T-helper 1 cell treated with Interleukin-12 subunit alpha and Interleukin-12 subunit beta and Interleukin-4 antibody, amounts not matched to agents 30 μg/mL and 1 μg/mL, for 36 hours (primary cell): ENCODE measurements around the gene TMEM232.

Source experiments
- H3K27ac Mint-ChIP-seq: one replicate; pipeline ENCODE4 v1.8.0; 2021; ENCODE audit warnings: mild to moderate bottlenecking, mixed read lengths
- H3K27me3 Mint-ChIP-seq: one replicate; pipeline ENCODE4 v1.8.0; 2021; ENCODE audit warnings: low read depth, mixed read lengths
- H3K36me3 Mint-ChIP-seq: one replicate; pipeline ENCODE4 v1.8.0; 2021; ENCODE audit warnings: low read depth, mixed read lengths
- H3K4me1 Mint-ChIP-seq: one replicate; pipeline ENCODE4 v1.8.0; 2021; ENCODE audit warnings: low read depth, mixed read lengths
- H3K4me3 Mint-ChIP-seq: one replicate; pipeline ENCODE4 v1.8.0; 2021; ENCODE audit warnings: mild to moderate bottlenecking, moderate library complexity, mixed read lengths
- H3K9me3 Mint-ChIP-seq: one replicate; pipeline ENCODE4 v1.8.0; 2021; ENCODE audit warnings: mixed read lengths

The TMEM232 gene

GRCh38 chr5:110476164-110476563 is 250.3 kb downstream of the TMEM232 start:
- Mint-ChIP-seq H3K9me3 (peaks cover 2% of the 10 kb centered on the region), H3K27me3 (no peaks in the 10 kb centered on the region)

GRCh38 chr5:110475529-110475928 is 250.9 kb downstream of the TMEM232 start:
- H3K27me3 Mint-ChIP-seq: no peaks in the 10 kb centered on the region
- no peak overlapping the region for H3K4me3 Mint-ChIP-seq
- no peaks in the 10 kb centered on the region for H3K36me3 Mint-ChIP-seq
- no peaks in the 10 kb centered on the region for H3K4me1 Mint-ChIP-seq
- H3K9me3 Mint-ChIP-seq: peaks cover 9% of the 10 kb centered on the region
- no peak overlapping the region for H3K27ac Mint-ChIP-seq

More at GRCh38 chr5:110476164-110476563, 250.3 kb downstream of the TMEM232 start:
- H3K4me1 Mint-ChIP-seq: no peaks in the 10 kb centered on the region
- H3K36me3 Mint-ChIP-seq: no peaks in the 10 kb centered on the region
- H3K4me3 Mint-ChIP-seq: no peak overlapping the region
- no peak overlapping the region for H3K27ac Mint-ChIP-seq

- no peak overlapping the region for H3K4me3 Mint-ChIP-seq
- no peaks in the 10 kb centered on the region for H3K27me3 Mint-ChIP-seq
- H3K9me3 Mint-ChIP-seq: peaks cover 11% of the 10 kb centered on the region
- H3K27ac Mint-ChIP-seq: no peak overlapping the region
- H3K4me1 Mint-ChIP-seq: no peaks in the 10 kb centered on the region
- H3K36me3 Mint-ChIP-seq: no peaks in the 10 kb centered on the region
These were observed 257.0 kb downstream of the TMEM232 start for GRCh38 chr5:110469486-110469885.

- Mint-ChIP-seq H3K9me3 (no peaks in the 10 kb centered on the region), H3K36me3 (no peaks in the 10 kb centered on the region), H3K4me3 (no peak overlapping the region)
These were observed 263.4 kb downstream of the TMEM232 start for GRCh38 chr5:110463106-110463505.

GRCh38 chr5:110460837-110461236 is 265.6 kb downstream of the TMEM232 start:
- Mint-ChIP-seq H3K9me3 (no peaks in the 10 kb centered on the region), H3K4me1 (no peaks in the 10 kb centered on the region), H3K36me3 (no peaks in the 10 kb centered on the region), H3K27me3 (no peaks in the 10 kb centered on the region), H3K27ac (no peak overlapping the region), H3K4me3 (no peak overlapping the region)

More at GRCh38 chr5:110463106-110463505, 263.4 kb downstream of the TMEM232 start:
- Mint-ChIP-seq H3K27me3 (no peaks in the 10 kb centered on the region), H3K27ac (no peak overlapping the region), H3K4me1 (no peaks in the 10 kb centered on the region)

GRCh38 chr5:110458313-110458712 is 268.2 kb downstream of the TMEM232 start:
- no peaks in the 10 kb centered on the region for H3K36me3 Mint-ChIP-seq
- H3K27me3 Mint-ChIP-seq: no peaks in the 10 kb centered on the region
- H3K4me1 Mint-ChIP-seq: no peaks in the 10 kb centered on the region
- no peak overlapping the region for H3K27ac Mint-ChIP-seq
- H3K9me3 Mint-ChIP-seq: no peaks in the 10 kb centered on the region
- H3K4me3 Mint-ChIP-seq: no peak overlapping the region

GRCh38 chr5:110442856-110443255 is 283.6 kb downstream of the TMEM232 start:
- Mint-ChIP-seq H3K4me3 (no peak overlapping the region), H3K36me3 (no peaks in the 10 kb centered on the region), H3K27me3 (no peaks in the 10 kb centered on the region), H3K27ac (no peak overlapping the region), H3K9me3 (no peaks in the 10 kb centered on the region), H3K4me1 (no peaks in the 10 kb centered on the region)

- Mint-ChIP-seq H3K9me3 (no peaks in the 10 kb centered on the region), H3K27me3 (peaks cover 3% of the 10 kb centered on the region), H3K4me1 (no peaks in the 10 kb centered on the region), H3K36me3 (no peaks in the 10 kb centered on the region), H3K27ac (no peak overlapping the region), H3K4me3 (no peak overlapping the region)
These were observed 285.4 kb downstream of the TMEM232 start for GRCh38 chr5:110441035-110441434.

GRCh38 chr5:110440058-110440457 is 286.4 kb downstream of the TMEM232 start:
- Mint-ChIP-seq H3K4me1 (no peaks in the 10 kb centered on the region), H3K27ac (no peak overlapping the region), H3K9me3 (no peaks in the 10 kb centered on the region), H3K36me3 (no peaks in the 10 kb centered on the region), H3K27me3 (peaks cover 3% of the 10 kb centered on the region), H3K4me3 (no peak overlapping the region)

- Mint-ChIP-seq H3K27me3 (peaks cover 3% of the 10 kb centered on the region), H3K4me1 (no peaks in the 10 kb centered on the region), H3K27ac (no peak overlapping the region), H3K36me3 (no peaks in the 10 kb centered on the region), H3K4me3 (no peak overlapping the region), H3K9me3 (no peaks in the 10 kb centered on the region)
These were observed 287.2 kb downstream of the TMEM232 start for GRCh38 chr5:110439296-110439695.

GRCh38 chr5:110435207-110435606 is 291.3 kb downstream of the TMEM232 start:
- Mint-ChIP-seq H3K27me3 (peaks cover 3% of the 10 kb centered on the region), H3K4me1 (no peaks in the 10 kb centered on the region), H3K9me3 (peaks cover 5% of the 10 kb centered on the region), H3K4me3 (no peak overlapping the region), H3K36me3 (no peaks in the 10 kb centered on the region), H3K27ac (no peak overlapping the region)

- peaks cover under 1% of the 10 kb centered on the region for H3K27me3 Mint-ChIP-seq
- no peak overlapping the region for H3K4me3 Mint-ChIP-seq
- H3K4me1 Mint-ChIP-seq: no peaks in the 10 kb centered on the region
- peaks cover 5% of the 10 kb centered on the region for H3K9me3 Mint-ChIP-seq
- no peaks in the 10 kb centered on the region for H3K36me3 Mint-ChIP-seq
- H3K27ac Mint-ChIP-seq: no peak overlapping the region
These were observed 294.9 kb downstream of the TMEM232 start for GRCh38 chr5:110431603-110432002.

GRCh38 chr5:110414360-110414759 is 312.1 kb downstream of the TMEM232 start:
- H3K4me3 Mint-ChIP-seq: no peak overlapping the region
- H3K9me3 Mint-ChIP-seq: no peaks in the 10 kb centered on the region
- H3K4me1 Mint-ChIP-seq: no peaks in the 10 kb centered on the region
- H3K36me3 Mint-ChIP-seq: no peaks in the 10 kb centered on the region
- no peaks in the 10 kb centered on the region for H3K27me3 Mint-ChIP-seq
- H3K27ac Mint-ChIP-seq: no peak overlapping the region

GRCh38 chr5:110413856-110414255 is 312.6 kb downstream of the TMEM232 start:
- Mint-ChIP-seq H3K9me3 (no peaks in the 10 kb centered on the region), H3K27ac (no peak overlapping the region), H3K36me3 (no peaks in the 10 kb centered on the region), H3K4me1 (no peaks in the 10 kb centered on the region), H3K4me3 (no peak overlapping the region), H3K27me3 (no peaks in the 10 kb centered on the region)

GRCh38 chr5:110409571-110409970 is 316.9 kb downstream of the TMEM232 start:
- H3K27me3 Mint-ChIP-seq: no peaks in the 10 kb centered on the region
- no peaks in the 10 kb centered on the region for H3K9me3 Mint-ChIP-seq

GRCh38 chr5:110402562-110402961 is 323.9 kb downstream of the TMEM232 start:
- H3K9me3 Mint-ChIP-seq: no peaks in the 10 kb centered on the region
- no peak overlapping the region for H3K4me3 Mint-ChIP-seq
- no peaks in the 10 kb centered on the region for H3K4me1 Mint-ChIP-seq
- no peaks in the 10 kb centered on the region for H3K36me3 Mint-ChIP-seq
- no peaks in the 10 kb centered on the region for H3K27me3 Mint-ChIP-seq
- no peak overlapping the region for H3K27ac Mint-ChIP-seq

More at GRCh38 chr5:110409571-110409970, 316.9 kb downstream of the TMEM232 start:
- Mint-ChIP-seq H3K36me3 (no peaks in the 10 kb centered on the region), H3K4me1 (no peaks in the 10 kb centered on the region), H3K4me3 (no peak overlapping the region), H3K27ac (no peak overlapping the region)
